HG02798 (cell line): ENCODE data around the gene USP54.
"Not testable (repeated sequence)": the region's sequence is repeated elsewhere in the genome, so short reads cannot be mapped to it uniquely, and the experiment has no call there.

ENCODE experiments used
- ATAC-seq: cut with Tn5 transposase; IDR thresholded peaks from one replicate; pipeline ENCODE4 v1.9.1; 2021; ENCODE audit warnings: mild to moderate bottlenecking; ENCODE audit not compliant: unreplicated experiment, poor library complexity

The USP54 gene, protein sequence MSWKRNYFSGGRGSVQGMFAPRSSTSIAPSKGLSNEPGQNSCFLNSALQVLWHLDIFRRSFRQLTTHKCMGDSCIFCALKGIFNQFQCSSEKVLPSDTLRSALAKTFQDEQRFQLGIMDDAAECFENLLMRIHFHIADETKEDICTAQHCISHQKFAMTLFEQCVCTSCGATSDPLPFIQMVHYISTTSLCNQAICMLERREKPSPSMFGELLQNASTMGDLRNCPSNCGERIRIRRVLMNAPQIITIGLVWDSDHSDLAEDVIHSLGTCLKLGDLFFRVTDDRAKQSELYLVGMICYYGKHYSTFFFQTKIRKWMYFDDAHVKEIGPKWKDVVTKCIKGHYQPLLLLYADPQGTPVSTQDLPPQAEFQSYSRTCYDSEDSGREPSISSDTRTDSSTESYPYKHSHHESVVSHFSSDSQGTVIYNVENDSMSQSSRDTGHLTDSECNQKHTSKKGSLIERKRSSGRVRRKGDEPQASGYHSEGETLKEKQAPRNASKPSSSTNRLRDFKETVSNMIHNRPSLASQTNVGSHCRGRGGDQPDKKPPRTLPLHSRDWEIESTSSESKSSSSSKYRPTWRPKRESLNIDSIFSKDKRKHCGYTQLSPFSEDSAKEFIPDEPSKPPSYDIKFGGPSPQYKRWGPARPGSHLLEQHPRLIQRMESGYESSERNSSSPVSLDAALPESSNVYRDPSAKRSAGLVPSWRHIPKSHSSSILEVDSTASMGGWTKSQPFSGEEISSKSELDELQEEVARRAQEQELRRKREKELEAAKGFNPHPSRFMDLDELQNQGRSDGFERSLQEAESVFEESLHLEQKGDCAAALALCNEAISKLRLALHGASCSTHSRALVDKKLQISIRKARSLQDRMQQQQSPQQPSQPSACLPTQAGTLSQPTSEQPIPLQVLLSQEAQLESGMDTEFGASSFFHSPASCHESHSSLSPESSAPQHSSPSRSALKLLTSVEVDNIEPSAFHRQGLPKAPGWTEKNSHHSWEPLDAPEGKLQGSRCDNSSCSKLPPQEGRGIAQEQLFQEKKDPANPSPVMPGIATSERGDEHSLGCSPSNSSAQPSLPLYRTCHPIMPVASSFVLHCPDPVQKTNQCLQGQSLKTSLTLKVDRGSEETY (N-terminal part only)

DNA sequence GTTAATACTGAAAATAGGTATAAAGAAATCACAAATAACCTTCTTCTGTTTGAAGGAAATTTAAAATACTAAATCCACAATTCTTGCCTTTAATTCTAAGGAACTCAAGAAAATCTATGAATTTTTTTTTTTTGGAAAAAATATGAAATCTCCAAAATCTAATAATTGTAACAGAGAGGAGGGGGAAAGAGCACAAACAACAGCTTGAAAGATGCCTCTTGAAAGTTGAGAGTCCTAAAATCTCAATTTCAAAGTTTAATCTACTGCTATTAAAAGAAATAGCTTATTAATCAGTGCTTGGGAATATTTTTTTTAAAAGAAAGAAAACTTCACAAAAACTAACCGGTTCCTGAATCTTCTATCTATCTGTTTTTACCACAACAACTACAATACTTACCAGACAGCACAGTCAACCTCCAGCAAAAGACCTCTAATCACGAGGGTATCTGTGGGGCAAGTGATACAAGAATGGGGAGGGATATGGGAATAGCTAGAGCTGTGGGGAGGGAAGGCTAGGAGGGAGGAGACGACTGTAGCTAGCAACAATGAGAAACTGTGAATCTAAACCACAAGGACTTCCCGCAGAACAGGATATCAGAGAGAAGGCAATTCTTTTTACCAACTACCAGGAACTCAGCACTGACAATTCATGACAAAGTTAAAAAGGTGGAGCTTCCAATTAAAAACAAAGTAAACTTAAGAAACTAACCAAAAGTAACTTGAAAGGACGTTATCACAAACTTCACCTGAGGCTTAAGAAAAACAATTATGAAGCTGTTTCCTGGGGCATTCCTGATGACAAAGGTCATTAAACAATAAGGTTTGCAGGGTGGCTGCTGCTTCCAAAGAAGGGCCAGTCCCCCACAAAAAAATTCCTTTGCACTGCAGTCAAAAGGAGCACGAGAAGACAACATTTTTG is at the start of gene USP54:
Gene USP54 (minus strand): TSS at position 462 of the 919 bp plus-strand sequence. CDS start 15,684 bp downstream, outside the sequence.
- ATAC-seq = no peak

DNA sequence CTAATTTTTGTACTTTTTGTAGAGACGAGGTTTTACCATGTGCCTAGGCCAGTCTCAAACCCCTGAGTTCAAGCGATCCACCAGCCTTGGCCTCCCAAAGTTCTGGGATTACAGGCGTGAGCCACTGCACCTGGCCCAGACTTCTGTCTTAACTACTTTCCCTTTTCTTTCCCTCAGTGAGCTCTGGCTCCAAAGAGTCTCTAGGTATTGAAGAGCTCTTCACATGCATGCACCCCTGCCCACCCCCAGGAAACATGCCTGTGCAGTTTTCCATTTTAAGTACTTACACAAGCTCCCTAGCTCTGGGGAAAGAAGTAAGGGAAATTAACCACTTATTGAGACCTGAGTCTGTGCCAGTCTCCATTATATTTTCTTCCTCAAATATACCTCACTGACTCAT is 48.1 kb upstream of the USP54 start:
- no peak for ATAC-seq

DNA sequence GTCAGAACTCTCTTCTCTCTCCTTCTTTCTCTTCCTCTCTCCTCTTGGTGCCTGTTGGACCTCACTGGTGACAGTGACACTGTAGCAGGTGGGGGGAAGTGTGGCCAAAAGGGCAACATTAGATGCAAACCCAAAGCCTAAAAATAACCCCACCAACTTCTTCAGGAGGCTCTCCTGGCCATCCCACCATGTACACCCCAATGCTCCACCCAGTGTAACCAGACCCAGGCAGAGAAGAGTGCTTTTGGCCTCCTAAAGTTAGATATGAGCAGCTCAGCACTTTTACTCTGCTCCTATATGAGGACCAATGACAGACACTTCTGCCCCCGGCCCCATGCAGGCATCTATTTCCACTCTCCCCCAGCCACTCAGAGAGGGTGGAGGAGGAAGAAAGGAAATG is 44.6 kb upstream of the USP54 start:
- ATAC-seq = no peak

DNA sequence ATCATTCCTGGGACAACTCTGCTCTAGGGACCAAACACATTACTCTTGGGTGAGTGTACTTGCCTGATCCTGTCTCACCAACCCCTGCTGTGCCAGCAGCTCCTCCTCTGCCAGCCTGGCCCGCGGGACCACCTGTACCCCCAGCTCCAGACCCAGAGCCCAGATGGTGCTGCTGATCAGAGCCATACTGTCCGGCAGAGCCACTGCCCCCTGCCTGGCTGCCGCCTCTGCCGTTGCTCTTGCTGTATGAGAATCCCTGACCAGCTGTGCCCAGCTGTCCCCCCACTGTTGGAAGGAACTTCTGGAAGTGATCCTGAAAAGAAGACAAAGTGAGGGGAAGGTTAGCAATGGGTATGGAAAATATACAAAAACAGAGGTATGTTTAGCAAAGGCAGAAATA is 43.3 kb upstream of the USP54 start:
- ATAC-seq = no peak

DNA sequence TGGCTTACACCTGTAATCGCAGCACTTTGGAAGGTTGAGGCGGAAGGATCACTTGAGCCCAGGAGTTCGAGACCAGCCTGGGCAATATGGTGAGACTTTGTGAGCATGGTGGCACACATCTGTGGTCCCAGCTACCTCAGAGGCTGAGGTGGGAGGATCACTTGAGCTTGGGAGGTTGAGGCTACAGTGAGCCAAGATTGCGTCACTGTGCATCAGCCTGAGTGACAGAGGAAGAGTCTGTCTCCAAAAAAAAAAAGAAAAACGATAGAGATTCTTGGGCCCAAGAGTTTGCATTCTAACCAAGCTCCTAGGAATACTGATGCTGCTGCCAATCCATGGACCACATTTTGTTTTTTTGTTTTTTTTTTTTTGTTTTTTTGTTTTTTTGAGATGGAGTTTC is 38.0 kb upstream of the USP54 start:
- no peak for ATAC-seq

DNA sequence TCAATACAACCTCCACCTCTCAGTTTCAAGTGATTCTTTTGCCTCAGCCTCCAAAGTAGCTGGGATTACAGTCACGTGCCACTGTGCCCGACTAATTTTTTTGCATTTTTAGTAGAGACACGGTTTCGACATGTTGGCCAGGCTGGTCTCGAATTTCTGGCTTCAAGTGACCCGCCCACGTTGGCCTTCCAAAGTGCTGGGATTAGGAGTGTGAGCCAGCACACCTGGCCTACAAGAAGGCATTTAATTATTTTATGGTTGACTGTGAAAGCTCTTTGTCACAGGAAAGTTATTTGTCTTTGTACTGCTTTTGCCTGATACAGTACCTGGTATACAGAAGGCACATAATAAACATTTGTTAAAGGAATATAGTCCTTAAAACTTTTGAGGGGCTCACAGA is 37.3 kb upstream of the USP54 start:
- ATAC-seq = no peak

DNA sequence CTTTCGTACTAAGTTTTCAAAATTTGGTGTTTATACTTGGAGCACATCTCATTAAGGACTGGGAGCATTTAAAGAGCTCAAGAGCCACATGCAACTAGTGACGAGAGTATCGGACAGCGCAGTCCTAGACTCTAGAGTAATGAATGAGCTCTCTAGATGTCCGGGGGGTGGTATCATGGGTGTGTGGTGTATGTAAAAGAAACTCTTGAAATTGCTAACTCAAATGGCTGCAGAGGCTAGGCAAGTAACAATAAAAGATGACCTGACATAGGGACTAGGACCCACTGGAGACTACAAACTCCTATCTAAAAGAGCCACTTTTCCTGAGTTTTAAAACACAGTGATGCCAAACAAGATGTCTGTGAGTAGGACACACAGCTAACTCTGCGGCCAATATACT is 36.2 kb upstream of the USP54 start:
- no peak for ATAC-seq

DNA sequence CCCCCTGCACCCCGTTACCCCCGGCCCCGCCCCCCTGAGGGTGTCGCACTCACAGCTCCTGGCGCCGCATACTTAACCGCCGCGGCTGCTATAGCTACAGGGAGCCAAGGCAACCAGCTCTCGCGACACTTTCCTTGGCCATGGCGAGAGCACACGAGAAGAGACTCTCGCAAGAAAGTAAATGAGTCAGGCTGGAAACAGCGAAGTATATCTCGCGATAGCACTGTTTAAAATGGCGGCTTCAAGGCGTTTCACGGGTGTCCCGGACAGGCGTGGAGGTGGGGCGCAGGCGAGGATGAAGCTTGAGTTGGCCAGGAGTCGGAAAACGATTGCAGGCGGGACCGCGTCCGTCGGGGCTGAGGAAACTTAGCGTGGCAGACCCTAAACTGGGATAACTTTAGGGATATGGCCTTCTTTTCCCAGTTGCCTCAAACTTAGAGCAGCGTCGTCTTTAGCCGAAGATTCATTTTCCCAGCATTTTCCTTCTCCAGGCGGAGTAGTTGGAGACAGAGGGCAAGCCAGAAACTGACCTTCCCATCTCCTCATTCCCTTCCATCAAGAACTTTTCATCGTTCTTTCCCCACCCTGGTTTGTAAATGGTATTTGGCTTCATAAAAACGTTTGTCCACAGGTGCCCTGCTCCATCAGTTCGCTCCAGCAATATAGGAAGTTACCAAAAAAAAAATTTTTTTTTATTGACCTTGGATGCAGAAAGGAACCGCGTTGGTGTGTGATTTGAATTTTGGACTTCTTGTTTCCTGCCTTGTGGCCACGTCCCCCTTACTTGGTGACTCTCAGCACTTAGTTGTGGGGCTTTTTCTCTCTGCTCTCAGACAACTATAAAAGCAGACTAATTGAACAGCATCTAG is 35.0 kb upstream of the USP54 start:
- peak; percentile 97 for ATAC-seq

DNA sequence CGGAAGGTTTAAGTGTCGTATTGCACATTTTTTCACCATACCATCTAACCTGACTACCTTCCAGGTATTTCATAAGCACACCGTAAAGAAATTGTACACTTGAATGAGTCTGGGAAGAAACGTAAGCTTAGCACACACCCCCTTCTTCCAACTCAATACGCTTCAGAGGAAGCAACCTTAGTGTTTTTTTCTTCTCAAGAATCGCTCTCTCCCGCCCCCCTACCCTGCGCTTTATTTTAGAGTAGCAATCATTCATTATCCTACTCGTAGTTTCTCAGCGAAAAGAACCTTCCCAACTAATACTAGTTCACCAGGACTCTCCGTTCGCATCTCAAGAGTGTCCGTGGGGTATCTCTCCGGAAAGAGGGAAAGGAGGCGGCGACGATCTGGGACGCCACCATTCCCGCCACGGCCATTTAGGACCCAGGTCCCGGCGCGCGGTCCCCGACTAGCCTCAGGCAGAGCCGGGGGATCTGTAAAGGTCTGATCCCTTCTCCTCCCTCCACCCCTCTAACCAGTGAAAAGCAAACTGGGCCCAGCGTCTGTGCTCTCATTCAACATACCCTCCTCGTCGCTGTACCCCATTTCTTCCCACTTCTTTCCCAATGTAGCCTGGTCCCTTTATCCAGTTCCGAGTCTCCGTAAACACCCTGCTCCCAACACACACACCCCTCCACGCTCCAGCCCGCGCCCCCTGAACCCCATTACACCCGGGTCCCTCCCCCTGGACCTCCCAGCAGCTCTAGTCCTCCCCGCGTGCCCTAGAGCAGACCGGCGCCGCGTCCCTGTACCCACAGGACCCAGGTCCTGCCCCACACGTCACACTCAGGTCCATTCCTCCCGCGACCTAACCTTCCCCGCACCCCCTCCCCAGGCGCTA is 34.1 kb upstream of the USP54 start:
- peak; percentile 46 for ATAC-seq

DNA sequence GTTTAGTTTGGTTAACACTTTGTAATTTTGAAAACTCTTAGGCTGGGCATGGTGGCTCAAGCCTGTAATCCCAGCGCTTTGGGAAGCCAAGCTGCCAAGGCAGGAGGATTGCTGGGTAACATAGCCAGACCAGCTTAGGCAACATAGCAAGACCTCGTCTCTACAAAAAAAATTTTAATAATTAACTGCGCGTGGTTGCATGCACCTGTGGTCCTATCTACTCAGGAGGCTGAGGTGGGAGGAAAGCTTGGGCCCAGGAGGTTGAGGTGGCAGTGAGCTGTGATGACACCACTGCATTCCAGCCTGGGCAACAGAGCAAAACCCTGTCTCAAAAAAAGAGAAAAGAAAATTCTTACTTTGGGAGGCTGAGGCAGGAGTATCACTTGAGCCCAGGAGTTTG is 31.9 kb upstream of the USP54 start:
- ATAC-seq = no peak

DNA sequence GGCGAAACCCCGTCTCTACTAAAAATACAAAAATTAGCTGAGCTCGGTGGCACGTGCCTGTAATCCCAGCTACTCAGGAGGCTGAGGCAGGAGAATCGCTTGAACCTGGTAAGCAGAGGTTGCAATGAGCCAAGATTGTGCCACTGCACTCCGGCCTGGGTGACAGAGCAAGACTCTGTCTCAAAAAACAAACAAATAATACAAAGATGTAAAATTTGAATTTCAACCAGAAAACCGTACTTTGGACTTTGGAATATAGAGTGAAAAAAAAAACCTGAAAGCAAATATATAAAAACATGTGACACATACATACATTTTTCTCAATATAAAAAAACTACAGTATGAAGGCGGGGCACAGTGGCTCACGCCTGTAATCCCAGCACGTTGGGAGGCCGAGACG is 29.8 kb upstream of the USP54 start:
- ATAC-seq = not testable (repeated sequence)

DNA sequence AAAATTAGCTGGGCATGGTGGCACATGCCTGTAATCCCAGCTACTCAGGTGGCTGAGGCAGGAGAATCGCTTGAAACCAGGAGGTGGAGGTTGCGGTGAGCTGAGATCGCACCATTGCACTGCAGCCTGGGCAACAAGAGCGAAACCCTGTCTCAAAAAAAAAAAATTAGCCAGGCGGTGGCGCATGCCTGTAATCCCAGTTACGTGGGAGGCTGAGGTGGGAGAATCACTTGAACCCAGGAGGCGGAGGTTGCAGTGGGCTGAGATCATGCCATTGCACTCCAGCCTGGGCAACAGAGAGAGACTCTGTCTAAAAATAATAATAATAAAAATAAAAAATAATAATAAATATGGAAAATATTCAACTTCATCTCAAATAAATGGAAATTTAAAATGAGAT is 26.0 kb upstream of the USP54 start:
- not testable (repeated sequence) for ATAC-seq

DNA sequence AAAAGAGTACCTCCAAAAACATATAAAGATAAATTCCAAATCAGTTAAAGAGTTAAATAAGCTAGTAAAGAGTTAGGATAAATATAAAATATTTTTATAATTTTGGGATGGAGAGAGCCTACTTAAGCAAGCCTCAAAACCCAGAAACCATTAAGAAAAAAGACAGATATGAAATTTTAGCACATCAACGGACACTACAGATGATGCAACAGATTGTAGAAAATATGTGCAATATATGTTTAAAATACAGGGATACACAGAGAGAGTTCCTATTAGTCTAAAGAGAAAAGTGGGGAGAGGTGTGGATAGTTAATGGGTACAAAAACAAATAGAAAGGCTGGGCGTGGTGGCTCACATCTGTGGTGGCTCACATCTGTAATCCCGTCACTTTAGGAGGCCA is 23.6 kb upstream of the USP54 start:
- no peak for ATAC-seq

DNA sequence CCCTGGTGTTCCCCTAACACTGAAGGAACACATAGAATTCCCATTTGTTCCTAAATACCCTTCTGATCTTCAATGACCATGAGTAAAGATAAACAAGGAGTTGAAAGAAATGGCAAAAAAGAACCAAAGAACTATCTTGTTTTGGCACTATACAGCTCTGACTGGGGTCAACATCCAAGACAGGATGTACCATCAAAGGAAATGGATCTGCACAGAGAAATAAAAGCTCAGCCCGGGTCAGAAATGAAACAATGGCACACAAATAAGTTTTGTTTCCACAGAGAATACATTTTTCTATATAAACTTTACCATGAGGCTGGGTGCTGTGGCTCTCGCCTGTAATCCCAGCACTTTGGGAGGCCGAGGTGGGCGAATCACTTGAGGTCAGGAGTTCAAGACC is 18.0 kb upstream of the USP54 start:
- no peak for ATAC-seq

DNA sequence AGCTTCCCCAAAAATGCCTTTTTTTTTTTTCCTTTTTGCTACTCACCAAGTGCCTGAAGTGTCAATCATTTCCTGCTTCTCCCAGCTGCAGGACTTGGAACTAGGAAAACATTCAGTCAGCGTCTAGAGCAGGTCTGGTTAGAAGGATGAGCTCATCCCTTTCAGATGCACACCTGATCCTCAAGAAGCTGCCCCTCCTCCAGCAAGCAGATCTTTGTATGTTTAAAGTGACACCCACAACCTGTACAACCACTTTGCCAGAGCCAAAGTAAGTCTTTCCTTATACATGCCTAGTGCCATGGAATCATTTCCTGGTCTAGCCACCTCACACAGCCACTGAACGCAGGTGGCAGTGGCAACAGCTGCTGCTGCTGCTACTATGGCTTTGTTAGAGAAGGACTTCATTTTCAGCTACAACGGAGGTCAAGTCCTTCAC is 10.4 kb upstream of the USP54 start:
- ATAC-seq = no peak

DNA sequence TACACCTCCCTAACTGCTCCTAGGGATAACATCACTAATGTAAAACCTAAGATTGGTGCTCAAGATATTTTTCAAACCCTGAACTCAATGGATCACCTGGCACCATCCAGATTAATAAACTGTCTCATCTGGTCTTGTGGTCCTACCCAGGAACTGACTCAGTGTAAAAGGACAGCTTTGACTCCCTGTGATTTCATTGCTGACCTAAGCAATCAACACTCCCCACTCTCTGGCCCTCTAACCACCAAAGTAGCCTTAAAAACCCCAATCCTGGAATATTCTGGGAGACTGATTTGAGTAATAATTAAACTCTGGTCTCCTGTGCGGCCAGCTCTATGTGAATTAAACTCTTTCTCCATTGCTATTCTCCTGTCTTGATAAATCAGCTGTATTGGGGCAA is 6.2 kb upstream of the USP54 start:
- ATAC-seq = no peak

DNA sequence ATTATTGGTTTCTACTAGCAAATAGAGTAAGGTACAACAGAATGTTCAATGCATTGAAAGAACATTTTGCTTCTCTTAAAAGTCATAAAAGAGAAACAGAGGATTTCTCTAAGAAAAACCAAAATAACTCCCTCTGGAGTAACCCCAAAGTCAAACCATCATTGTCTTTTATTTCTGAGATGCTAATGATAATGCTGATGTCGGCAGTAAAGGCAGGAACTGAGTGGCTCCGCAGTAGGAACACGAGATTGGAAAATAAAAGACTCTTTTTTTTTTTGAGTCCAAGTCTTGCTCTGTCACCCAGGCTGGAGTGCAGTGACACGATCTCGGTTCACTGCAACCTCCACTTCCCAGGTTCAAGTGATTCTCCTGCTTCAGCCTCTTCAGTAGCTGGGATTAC is 2.7 kb upstream of the USP54 start:
- ATAC-seq = no peak

DNA sequence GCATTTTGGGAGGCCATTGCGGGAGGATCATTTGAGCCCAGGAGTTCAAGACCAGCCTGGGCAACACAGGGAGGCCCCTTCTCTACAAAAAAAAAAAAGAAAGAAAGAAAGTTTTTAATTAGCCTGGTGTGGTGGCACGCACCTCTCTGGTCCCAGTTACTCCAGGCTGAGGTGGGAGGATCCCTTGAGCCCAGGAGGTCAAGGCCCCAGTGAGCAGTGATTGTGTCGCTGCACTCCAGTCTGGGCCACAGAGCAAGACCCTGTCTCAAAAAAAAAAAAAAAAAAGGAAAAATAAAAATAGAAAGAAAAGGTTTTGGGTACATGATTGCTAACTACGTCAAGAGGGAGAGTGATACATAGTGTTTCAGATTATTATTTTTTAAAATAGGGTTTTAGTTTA is 2.0 kb upstream of the USP54 start:
- no peak for ATAC-seq
